Cardiac fibroblast (primary cell): Measurements from ENCODE around the gene CD300LD.

ENCODE experiments used
- DNase-seq, 2 donors: peaks; one replicate each; pipeline versions ENCODE4 v3.0.0 to v3.0.0-alpha.2; 2010; ENCODE audit warnings: low read depth in 2 of 2
- H3K4me3 ChIP-seq, 2 donors: replicated peaks in 1 of 2; 1 replicate in 1 of 2; 2 replicates in 1 of 2; pipeline ENCODE4 v1.5.1; 2011; ENCODE audit warnings: low read depth in 2 of 2, low read length in 2 of 2, mild to moderate bottlenecking in 2 of 2, moderate library complexity in 1 of 2
- TF ChIP-seq, protein P1 (sequence below): IDR thresholded peaks from one replicate; pipeline ENCODE4 v1.5.1; 2011; ENCODE audit warnings: low read depth, mild to moderate bottlenecking, low read length, inconsistent platforms

The CD300LD gene

DNA sequence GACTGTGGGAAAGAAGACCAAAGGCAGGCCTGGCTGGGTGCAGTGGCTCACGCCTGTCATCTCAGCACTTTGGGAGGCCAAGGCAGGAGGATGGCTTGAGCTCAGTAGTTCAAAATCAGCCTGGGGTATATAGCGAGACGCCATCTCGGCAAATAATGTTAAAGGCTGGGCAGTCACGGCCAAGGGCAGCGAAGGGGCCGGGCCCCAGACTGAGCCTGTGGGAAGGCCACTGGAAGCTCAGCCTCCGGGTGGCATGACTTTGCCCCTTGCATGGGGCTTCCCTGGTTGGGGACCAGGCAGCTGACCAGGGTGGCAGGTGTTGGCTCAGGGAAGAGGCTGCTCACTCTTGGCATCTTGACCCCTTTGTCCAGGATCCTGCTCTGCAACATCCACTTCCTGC, 14.0 kb upstream of the CD300LD start:
- DNase-seq: no peak
- TF ChIP-seq, protein P1, sequence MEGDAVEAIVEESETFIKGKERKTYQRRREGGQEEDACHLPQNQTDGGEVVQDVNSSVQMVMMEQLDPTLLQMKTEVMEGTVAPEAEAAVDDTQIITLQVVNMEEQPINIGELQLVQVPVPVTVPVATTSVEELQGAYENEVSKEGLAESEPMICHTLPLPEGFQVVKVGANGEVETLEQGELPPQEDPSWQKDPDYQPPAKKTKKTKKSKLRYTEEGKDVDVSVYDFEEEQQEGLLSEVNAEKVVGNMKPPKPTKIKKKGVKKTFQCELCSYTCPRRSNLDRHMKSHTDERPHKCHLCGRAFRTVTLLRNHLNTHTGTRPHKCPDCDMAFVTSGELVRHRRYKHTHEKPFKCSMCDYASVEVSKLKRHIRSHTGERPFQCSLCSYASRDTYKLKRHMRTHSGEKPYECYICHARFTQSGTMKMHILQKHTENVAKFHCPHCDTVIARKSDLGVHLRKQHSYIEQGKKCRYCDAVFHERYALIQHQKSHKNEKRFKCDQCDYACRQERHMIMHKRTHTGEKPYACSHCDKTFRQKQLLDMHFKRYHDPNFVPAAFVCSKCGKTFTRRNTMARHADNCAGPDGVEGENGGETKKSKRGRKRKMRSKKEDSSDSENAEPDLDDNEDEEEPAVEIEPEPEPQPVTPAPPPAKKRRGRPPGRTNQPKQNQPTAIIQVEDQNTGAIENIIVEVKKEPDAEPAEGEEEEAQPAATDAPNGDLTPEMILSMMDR: no peak
- H3K4me3 ChIP-seq: no peak overlapping the region

DNA sequence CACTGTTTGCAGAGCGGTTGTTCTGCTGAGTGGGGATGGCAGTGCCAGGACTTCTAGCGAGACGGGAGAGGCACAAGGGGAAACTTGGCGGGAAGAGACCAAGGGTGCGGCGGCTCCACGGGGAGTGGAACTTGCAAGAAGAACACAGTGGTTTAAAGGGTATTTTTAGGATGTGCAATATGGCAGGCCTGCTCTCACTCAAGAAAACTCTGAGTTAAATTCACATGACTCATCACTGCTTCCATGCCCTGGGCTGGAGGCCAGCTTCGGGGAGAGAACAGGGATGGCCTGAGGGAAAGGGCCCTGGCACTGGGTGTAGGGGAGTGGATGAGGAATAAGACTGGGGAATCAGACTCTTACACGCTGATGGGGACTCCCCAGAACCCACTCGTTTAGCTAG, 13.3 kb upstream of the CD300LD start:
- TF ChIP-seq, protein P1: no peak
- no peak overlapping the region for H3K4me3 ChIP-seq
- DNase-seq: peak; percentile 35 to 85

DNA sequence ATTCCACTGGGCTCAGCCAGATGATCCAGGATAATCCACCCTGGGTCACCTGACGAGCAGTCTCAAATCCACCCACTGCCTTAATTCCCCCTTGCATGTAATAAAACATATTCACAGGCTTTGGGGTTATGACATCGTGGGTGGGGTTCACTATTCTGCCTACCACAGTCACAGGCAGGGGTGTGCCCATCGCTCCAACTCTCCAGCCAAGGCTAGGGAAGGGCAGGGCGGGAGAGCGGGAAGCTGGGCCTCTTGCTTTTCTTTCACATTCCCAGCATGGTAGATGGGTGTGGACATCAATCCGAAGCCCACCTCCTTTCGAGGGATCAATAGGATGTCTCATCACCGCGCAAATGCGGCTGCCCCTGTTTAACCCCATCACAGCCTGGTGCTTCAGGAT, 12.7 kb upstream of the CD300LD start:
- H3K4me3 ChIP-seq: no peak overlapping the region
- DNase-seq: no peak
- TF ChIP-seq, protein P1: no peak

DNA sequence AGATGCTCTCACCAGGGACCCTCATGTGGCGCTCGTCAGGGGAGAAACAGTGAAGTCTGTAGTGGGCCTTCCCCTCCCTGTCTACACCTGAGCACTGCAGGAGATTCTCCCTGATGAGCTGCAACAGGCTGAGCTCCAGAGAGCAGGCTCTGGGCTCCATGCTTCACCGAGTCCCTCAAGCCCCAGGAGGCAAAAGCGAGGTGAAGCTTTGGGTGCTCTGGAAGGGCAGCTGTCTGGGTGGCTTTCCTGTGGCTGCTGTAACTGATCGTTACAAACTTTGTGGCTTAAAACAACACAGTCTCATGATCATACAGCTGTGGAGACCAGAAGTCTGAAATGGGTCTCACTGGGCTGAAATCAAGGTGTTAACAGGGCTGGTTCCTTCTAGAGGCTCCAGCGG, 12.1 kb upstream of the CD300LD start:
- no peak for DNase-seq
- H3K4me3 ChIP-seq: no peak overlapping the region
- TF ChIP-seq, protein P1: no peak

DNA sequence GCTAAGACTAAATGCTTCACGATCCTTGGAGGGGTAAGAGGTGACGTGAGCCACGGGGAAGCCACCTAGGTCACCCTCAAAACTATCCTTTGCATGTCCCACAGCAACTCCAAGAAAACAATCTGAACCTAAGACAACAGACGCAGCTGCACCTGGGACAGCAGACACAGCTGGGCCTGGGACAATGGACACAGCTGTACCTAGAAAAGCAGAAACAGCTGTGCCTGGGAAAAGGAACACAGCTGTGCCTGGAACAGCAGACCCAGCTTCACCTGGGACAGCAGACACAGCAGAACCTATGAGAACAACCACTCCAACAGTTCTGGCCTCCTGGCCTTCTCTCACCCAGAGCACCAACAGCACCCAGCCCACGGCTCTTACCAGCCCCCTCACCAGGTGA, 11.7 kb upstream of the CD300LD start:
- DNase-seq: no peak
- TF ChIP-seq, protein P1: no peak
- no peak overlapping the region for H3K4me3 ChIP-seq

DNA sequence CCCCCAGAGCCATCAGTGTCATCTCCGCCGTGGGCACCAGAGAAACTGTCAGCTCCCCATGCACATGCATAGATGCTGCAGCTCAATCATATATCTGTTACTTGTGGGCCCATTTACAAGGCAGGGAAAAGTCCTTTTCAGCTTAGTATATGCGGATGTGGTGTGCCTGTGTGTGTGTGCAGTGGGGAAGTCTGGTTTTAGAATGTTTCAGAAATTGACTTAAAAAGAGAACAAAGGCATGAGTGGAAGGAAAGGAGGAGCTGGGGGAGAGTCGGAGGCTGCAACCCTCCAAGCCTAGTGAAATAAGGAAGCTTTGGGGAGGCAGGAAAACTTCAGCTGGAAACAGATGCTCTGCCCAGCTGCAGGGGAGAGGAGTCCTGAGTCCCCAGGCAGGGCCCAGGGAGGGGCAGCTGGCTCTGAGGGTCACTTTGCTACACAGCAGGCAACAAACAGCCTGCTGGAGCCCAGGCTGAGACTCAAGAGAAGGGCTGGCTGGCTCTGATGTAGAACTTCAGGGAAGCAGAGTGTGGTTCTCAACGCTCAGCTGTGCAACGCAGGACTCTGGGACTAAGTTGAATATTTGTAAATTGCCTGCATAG, 11.1 kb upstream of the CD300LD start:
- H3K4me3 ChIP-seq: no peak overlapping the region
- DNase-seq: no peak
- TF ChIP-seq, protein P1: no peak
